ENCODE results near the gene MRPL44.
"Not testable (repeated sequence)": the region's sequence is repeated elsewhere in the genome, so short reads cannot be mapped to it uniquely, and the experiment has no call there.

Gene MRPL44

DNA sequence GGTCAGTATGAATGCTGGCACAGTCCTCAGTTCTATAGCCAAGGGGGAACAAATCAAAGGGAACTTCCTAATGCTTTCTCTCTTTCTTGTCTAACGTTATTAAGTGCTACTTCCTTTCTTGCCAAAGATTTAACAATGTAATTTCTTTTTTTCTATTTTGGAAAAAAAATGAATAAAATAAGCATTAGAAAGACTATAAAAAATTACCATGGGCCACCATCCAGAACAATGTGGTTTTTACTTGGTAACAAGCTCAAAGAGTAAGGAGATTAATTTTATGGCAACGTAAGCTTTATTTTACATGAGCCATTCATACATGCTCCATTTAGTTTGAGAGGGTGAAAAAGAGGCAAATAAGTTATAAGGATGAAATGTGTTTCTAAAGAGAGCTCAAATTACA, 41.7 kb downstream of the MRPL44 start:
- no peaks in the 10 kb centered on the region for H3K27me3 ChIP-seq
- no peaks in the 10 kb centered on the region for H3K4me1 ChIP-seq
- no peaks in the 10 kb centered on the region for H3K9me3 ChIP-seq
- TF ChIP-seq CTCF (IDR thresholded peaks at IDR 0.05; ENCODE audit: low read depth, low read length), result no peak
- no peak for DNase-seq
- H3K4me3 ChIP-seq (ENCODE audit: low read depth, low read length), result no peak overlapping the region
- no peaks in the 10 kb centered on the region for H3K36me3 ChIP-seq

DNA sequence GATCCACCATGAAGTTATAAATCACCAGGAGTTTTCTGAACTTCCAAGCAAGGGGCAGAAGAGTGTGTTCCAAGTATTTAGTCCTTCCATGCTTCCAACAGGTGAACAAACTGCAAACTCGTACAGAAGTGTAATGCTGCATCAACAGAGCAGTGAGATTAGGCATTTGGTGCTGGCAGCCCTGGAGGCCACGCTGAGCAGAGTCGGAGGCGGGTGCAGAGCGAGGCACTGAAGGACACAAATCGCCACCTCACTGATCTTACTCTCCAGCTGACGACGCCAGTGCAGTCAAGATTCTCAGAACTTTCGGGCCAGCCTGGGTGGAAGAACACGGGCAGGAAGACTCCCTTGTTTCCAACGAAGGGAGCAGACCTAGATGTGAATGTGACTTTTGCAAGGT, 42.6 kb downstream of the MRPL44 start:
- Histone ChIP-seq H3K36me3 (no peaks in the 10 kb centered on the region), H3K4me3 (ENCODE audit: low read depth, low read length) (no peak overlapping the region), H3K27me3 (no peaks in the 10 kb centered on the region), H3K4me1 (no peaks in the 10 kb centered on the region), H3K9me3 (no peaks in the 10 kb centered on the region)
- DNase-seq, result no peak
- no peak for TF ChIP-seq CTCF (IDR thresholded peaks at IDR 0.05; ENCODE audit: low read depth, low read length)

- DNase-seq; H3K4me3 ChIP-seq (ENCODE audit: low read depth, low read length); H3K9me3 ChIP-seq; H3K36me3 ChIP-seq; H3K4me1 ChIP-seq; H3K27me3 ChIP-seq: not testable (repeated sequence)
Measured at GRCh38 chr2:224000662-224001061, 43.4 kb downstream of the MRPL44 start.

DNA sequence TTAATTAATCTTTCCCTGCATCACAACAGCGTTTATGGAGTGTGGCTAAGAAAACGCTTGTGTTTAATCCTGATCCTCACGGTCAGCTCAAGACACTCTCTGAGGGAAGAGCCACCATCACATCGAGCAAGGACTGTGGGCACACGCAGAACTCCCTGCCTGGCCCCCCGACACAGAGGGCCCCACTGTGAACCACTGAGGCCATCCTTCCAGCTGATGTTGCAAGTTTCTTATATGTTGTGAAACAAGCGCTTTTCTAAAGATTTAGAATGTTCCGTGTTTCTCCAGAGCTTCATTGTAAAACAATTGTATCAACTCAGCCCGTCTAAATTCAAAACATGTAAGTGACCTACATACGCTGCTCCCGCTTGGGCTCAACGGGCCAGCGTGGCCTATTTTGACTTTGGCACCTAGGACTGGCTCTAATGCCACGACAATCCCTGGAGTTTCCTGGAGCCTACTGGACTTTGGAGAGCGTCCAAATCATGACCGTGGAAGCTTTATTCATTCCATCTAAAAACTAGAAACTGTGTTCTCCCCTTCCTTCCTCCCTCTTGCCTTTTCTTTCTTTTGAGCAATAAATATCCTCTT, 46.9 kb downstream of the MRPL44 start:
- DNase-seq, result no peak
- H3K9me3 ChIP-seq, result no peaks in the 10 kb centered on the region
- no peak overlapping the region for H3K4me3 ChIP-seq (ENCODE audit: low read depth, low read length)
- no peaks in the 10 kb centered on the region for H3K36me3 ChIP-seq
- no peaks in the 10 kb centered on the region; the same call in 1 of the 2 replicates for H3K4me1 ChIP-seq
- H3K27me3 ChIP-seq, result no peaks in the 10 kb centered on the region; the same call in 1 of the 2 replicates
- no peak for TF ChIP-seq CTCF (IDR thresholded peaks at IDR 0.05; ENCODE audit: low read depth, low read length)

DNA sequence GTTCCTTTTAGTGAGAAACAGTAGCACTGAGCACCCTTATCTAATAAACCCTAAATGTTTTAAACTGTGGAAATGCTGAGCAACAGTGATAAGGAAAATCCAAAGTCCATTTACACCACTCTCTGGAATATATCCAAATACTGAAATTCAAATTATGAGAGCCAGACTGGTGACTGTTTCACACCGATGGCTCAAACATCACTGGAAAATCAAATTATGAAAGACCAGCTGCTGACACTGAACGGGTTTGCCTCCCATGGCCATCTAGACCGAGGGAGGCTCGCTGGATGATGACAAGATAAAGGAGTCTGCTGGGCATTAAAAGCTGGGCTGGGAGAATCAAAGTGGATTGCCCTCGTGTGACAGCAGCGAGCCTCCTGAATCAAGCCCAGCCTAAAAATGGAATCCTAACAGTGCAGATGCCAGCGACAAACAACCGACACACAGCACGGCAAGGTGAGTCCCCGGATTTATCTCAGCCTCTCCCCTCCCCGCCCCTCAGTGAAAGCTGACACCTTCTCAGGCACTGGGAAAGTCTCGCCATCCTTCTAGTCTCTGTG, 51.5 kb downstream of the MRPL44 start:
- TF ChIP-seq CTCF (IDR thresholded peaks at IDR 0.05; ENCODE audit: low read depth, low read length), result no peak
- Histone ChIP-seq H3K4me1 (no peaks in the 10 kb centered on the region; the same call in 1 of the 2 replicates), H3K27me3 (no peaks in the 10 kb centered on the region; the same call in 1 of the 2 replicates), H3K4me3 (ENCODE audit: low read depth, low read length) (no peak overlapping the region), H3K36me3 (no peaks in the 10 kb centered on the region), H3K9me3 (no peaks in the 10 kb centered on the region)
- DNase-seq, result peak; percentile 71

GRCh38 chr2:224009605-224010315, 52.5 kb downstream of the MRPL44 start:
- Histone ChIP-seq H3K27me3 (no peaks in the 10 kb centered on the region; the same call in 1 of the 2 replicates), H3K9me3 (no peaks in the 10 kb centered on the region), H3K4me1 (no peaks in the 10 kb centered on the region; the same call in 1 of the 2 replicates), H3K4me3 (ENCODE audit: low read depth, low read length) (no peak overlapping the region), H3K36me3 (no peaks in the 10 kb centered on the region)
- no peak for DNase-seq
- TF ChIP-seq CTCF (IDR thresholded peaks at IDR 0.05; ENCODE audit: low read depth, low read length), result no peak

Data from BE2C (cell line).